GM19468 (cell line): Measurements from ENCODE around the gene SEL1L.

Source experiments
- ATAC-seq: cut with Tn5 transposase; IDR thresholded peaks from one replicate; pipeline ENCODE4 v1.9.1; 2021; ENCODE audit warnings: mild to moderate bottlenecking, moderate library complexity, moderate number of reproducible peaks; ENCODE audit not compliant: unreplicated experiment; ENCODE audit errors: extremely low read depth

Gene SEL1L

DNA sequence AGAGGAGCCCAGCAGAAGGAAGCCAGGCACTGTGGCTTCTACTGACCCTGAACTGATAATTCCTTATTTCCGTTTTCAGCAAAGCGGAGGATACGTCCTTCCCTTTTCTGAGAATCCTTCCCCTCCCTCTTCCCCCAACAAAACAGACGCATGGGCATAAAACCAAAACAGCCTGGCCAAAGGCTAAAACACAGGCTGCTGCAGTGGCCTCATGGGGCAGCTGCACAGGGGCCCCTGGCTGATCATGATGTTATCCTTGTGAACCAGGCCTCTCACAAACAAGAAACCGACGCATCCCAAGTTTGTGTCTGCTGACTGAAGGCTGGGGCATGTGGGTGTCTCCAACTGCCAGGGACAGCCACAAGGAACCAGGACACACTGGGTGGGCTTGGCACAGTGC lies 110.1 kb downstream of the SEL1L start:
- ATAC-seq, result no peak
